GM18508 (cell line): ENCODE measurements around the gene ATP8B4.
A peak's percentile ranks its signal among the peaks of the same experiment; 100 is the strongest.
"Not testable (repeated sequence)": the region's sequence is repeated elsewhere in the genome, so short reads cannot be mapped to it uniquely, and the experiment has no call there.

Experiments used
- ATAC-seq: cut with Tn5 transposase; IDR thresholded peaks from one replicate; pipeline ENCODE4 v1.9.1; 2021; ENCODE audit warnings: moderate number of reproducible peaks; ENCODE audit not compliant: insufficient read depth, unreplicated experiment

The ATP8B4 gene

DNA sequence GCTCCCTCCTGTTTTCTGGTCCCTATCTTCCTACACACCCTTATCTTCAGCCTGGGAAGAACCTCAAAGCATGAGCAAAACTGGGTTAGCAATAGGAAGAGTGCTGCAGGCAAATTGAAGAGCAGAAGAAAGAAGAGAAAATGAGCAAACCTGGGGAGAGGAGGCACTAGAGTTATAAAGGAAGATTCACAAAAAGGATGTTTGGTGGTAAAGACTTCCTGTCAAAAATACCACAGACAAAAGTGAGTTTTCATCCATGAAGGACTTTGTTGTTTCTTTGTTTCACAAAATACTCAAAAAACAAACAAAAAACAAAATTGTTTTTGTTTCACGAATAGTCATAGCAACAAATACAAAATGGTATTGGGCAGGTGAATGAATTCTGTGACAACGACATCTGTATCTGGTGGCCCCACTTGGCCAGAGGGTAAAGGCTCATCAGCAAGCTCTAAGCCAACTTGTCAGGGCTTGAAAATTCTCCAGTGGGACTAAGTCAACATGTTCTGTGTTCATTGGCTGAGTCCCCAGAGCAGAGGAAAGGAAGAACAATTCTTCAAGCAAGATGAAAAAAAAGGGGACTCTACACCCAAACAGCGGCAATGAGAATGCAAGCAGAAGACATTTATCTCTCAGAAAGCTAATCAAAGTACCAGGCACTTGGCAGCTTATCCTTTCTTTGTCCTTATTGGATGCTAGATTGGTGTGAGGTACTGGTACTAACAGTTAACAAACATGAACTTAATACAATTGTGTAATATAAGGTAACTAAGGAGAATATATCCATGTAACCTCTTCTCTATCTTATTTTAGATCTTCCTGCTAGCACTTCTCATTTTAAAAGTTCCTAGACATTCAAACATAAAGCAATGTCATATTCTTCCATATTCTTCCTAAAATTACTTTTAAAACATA lies 9.7 kb downstream of the ATP8B4 start:
- no peak for ATAC-seq

DNA sequence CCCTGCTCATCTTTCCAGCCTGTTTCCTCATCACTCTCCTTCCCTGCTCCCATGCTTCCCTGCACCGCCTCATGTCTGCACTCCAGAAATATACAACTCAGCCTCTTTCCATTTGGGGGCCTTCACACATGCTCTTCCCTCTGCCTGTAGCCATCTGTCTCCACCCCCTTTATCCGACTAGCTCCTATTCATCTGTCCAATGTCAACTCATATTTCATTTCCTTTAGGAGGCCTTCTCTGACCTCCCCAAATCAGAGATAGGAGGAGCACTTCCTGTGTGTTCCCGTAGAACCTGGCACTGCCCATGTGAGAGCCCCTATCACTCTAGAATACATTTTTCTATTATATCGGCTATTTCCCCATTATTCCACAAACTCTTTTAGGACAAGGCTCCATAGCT lies 10.6 kb downstream of the ATP8B4 start:
- no peak for ATAC-seq

DNA sequence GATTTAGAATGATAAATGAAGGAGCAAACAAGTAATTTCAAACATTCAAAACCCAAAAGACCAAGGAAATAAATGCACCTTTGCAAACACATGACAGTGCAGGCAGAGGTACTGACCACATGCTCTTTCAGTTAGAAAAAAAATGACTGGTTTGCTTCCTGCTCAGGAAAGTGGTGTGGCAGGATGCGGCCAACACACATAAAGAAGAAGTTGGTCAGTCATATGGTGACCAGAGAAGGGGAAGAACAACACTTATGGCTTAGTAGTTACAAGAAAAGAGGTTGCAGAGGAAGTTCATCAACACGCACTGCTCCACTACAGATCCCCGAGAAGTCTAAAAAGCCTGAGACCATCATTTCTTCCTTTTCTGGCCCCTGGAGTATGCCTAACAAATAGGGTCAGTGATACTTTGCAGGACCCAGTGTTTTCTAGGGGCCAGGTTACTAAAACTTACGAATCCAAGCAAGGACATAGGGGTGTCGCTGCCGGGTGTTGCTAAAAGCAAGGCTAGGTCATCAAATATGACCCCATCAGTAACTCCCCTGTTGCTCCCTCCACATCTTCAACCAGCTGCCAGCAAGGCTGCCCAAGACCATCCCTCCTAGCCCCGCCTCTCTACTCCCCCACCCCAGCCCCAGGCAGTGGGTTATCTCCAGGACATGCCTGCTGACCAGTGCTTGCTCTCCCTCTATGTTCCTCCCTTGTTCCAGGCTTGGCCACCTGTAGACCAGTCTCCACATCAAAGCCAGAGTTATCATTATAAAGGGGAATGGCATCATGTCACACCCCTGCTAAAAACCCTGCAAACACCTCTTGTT lies 11.2 kb downstream of the ATP8B4 start:
- ATAC-seq = peak; percentile 97

DNA sequence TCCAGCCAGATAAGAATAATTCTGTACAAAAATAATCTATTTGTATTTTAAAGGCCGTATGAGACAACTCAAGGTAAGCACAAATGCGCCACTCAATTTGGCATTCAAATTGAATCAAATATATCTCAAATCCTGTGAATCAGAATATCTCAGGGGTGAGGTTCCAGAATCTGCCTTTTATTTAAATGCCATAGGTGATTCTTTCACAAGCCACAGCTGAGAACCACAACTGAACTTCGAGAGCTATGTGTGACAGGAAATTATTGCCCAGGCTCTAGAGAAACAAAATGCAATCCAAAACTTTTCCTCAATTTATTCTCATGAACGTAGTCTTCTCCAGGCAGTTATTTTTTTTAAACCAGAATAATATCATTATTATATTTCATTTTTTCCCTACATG lies 11.9 kb downstream of the ATP8B4 start:
- no peak for ATAC-seq

DNA sequence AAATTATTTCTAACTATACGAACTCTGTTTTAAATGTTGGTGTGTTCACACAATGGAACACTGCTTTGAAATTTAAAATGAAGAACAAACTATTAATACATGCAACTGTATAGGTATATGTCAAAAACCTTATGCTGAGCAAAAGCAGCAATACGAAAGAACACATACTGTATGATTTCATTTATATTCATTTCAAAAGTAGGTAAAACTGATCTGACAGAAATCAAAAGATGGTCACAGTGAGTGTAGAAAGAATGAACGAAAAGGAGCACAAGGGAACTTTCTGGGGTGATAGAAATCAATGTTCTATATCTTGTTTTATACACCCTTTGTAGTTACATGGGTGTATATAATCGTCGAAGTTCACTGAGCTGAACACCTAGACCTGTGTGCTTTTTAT lies 12.6 kb downstream of the ATP8B4 start:
- no peak for ATAC-seq

DNA sequence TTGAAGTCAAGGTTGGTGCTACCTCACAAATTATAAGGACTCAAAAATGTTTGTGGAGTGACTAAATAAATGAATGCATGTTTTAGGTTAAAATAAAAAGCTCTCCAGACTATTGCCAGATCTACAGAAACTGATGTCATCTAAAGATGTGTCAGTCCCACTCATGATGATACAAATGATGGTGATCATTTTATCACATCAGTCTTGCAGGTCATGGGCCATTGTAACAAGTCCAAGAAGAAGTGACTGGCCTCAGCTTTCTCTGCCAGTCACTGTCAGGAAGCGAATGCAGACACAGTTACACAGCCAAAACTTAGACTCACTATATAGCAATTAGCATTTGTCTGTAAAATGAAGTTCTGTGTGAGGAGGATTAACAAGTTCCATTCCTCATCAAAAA lies 18.5 kb downstream of the ATP8B4 start:
- no peak for ATAC-seq

DNA sequence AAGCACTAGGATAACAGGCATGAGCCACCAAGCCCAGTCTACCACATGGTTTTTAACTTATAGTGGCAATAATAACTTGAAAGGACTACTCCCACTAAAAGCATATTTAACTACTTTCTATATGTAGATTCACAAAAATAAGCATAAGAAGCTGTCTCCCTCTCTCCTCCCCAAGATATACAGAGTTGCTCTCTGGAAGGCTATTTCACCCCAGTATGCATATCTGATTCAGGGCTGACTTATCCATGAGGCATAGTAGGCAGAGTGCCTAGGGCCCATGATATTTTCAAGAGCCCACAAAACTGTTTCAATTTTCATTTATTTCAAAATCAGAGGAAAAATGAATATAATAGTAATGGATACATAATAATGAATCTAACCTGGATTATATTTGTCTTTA lies 20.5 kb downstream of the ATP8B4 start:
- ATAC-seq = no peak

DNA sequence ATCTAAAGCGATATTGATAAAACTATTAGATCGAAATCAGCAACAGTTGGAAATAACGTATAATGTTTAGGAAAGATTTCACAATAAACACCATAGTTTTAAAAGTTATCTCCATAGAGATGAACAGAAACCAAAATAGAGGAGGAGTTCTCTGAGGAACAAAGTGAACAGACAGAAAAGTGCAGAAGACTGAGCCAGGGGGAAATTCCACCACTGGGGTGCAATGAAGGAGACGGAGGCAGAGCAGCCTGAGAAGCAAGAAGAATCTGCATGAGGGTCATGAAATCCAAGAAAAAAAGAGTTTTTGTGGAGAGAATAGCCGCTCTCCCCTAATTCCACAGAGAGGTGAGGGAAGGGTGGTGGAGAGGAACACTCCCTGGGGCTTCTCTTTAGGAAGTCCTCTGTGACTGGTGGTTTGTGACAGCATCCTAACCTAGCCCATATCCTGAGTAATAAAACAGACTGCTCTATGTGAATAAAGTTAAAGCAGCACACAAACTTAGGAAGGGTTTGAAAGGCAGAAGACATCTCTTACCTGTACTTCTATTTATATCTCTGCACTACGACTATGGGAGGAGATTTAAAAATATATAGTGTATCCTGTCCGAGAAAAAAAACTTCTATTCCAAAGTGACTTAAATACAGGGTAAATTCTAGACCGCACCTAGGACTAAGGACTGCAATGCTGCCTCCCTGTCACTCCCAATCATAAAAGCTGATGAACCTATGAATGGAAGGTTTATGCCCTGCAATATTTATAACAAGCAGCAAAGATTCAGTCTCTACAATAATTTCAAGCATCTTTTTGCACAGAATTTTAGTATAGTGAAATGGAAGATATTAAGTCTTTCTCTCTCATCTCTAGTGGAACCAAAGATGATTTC lies 22.9 kb downstream of the ATP8B4 start:
- no peak for ATAC-seq

DNA sequence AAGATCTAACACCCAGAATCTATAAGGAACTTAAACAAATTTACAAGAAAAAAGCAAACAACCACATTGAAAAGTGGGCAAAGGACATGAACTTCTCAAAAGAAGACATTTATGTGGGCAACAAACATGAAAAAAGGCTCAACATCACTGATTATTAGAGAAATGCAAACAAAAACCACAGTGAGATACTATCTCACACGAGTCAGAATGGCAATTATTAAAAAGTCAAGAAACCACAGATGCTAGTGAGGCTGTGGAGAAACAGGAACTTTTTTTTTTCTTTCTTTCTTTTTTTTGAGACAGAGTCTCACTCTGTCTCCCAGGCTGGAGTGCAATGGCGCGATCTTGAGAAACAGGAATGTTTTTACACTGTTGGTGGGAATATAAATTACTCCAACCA lies 29.6 kb downstream of the ATP8B4 start:
- ATAC-seq = not testable (repeated sequence)

DNA sequence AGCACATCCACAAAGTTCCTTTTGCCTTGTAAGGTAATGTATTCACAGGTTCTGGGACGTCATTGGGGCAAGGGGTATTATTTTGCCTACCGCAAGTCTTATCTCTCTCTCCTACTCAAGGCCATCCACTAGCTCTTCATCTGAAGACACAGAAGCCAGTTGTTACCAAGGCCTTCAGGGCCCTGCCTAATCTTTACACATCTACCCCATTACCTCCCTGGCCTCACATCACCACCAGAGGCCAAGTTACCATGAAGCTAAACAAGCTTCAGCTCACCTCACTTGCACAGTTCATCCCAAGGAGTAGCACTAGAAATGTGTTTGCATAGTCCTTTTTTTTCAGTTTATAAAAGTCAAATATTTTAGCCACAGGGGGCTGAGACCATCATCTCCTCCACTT lies 34.1 kb downstream of the ATP8B4 start:
- ATAC-seq = no peak

DNA sequence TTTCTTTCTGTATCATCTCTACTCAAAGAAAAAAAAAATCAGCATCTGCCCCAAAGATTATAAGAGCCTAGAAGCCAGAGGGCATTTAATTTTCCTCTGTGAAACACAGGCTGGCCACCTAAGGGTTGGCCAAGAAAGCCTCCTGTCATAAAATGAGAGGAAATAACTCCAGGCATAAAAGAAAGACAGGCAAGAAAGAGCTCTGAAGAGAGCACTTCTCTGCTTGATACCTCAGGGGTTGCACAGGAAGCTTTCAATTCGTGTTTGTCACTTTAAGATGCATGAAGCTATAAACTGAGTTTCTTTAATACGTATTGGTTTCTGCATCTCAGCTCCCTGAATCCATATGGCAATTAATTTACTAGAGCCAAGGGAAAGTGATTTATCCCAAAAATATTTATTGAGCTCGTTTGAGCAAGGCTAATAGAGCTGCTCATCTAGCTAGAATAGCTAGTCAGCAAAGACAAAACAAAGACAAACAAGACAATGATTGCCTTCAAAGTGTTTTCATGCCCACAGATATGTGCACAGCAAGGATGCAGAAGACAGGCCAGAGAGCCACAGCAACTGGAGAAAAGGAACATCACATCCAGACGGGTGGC lies 35.5 kb downstream of the ATP8B4 start:
- ATAC-seq = no peak

DNA sequence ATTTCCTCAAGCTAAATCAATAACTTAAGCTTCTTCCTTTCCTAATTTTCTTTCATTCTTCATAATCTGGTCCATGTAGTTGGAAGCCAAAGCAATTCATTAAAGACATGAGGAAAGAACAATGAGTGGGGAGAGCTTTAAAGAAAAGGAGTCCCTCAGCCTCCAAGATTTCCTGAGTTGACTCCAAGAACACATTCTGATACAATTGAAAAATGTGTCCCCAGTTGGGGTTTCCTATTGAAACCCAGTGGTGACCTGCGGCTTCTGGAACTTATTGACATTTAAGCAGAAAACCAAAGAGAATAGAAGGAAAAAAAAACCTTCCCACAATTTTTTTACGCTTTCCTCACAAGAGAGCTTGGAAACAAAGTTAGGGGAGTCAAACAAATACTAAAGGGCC lies 37.0 kb downstream of the ATP8B4 start:
- no peak for ATAC-seq

DNA sequence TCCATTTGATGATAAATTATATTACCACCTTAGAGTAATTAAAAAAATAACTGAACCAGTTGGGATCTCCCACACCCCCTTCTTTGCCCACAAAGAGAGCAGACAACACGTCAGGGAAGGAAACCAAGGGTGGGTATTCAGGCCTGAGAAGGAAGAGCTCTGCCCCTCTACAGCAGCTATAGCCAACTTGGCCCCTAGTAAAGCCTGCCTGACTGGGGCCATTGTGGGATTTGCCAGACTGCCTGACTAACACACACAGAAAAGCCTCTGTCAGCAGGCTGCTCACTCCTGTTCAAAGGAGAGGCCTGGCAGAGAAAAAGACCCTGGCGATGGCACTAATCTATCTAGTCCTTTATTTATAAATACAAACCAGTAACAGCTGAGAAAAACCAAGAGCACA lies 41.4 kb downstream of the ATP8B4 start:
- ATAC-seq = no peak

DNA sequence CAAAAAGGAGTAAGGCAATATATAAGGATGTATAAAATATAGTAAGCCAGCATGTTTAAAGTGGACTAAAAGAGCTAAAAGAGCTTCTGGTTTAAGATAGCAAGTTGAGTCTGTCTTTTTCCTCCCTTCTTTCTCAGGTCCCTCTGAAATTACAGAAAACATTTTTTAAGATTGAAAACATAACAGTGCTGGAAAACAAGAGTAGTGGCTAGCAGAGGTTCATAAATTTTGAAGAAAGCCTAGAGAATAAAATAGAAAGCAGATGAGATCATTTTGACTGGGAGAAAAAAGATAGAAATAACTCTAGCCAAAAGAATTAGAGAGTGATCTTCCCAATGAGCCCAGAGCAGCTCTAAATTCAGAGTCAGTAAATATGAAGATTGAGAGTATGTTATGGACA lies 41.9 kb downstream of the ATP8B4 start:
- no peak for ATAC-seq

DNA sequence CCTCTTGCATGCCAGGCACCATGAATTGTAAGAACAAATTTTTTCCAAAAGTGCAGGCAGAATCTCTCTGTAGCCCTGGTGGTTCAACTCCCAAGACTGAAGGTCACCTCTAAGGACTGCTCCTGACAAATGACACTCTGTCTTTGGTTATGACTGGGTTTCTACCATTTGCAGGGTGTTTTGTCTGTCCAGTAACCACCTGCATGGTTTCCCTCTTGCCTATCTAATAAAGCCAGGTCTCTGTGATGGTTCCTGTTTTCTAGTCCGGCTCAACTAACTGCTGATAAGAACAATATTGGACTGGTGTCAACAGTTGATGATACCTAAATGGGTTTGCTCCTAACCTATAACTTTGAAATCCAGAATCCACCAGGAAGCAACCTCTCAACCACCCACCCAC lies 43.7 kb downstream of the ATP8B4 start:
- no peak for ATAC-seq

DNA sequence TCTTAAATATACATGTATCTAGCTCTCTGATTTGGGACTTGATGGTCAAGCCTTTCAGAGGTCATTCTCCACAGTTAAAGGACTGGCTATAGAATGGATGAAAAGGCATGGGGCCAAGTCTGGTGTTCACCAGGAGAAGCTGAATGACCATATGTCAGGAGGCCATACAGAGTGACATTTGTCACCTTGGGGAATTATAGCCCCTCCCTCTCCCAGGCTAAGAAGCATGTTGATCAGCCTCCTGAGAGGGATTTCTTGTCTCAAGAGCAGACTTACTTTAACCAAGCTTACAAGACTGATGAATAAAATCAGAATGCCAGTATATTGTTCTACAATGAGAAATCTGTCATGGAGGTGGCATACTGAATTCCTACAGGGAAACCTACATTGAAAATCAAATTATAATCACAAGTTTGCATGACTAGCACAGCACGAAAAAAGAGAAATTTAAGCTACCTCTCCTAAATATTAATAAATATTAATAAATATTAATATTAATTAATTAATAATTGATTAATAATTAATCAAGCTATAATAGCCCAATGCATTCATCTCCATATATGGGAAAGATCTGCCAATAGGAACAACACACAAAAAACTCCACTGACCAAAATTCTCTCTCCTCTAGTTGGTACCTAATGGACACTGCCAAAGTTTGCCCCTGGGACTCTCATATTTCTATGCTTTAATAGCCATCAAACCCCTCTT lies 47.3 kb downstream of the ATP8B4 start:
- ATAC-seq = no peak

DNA sequence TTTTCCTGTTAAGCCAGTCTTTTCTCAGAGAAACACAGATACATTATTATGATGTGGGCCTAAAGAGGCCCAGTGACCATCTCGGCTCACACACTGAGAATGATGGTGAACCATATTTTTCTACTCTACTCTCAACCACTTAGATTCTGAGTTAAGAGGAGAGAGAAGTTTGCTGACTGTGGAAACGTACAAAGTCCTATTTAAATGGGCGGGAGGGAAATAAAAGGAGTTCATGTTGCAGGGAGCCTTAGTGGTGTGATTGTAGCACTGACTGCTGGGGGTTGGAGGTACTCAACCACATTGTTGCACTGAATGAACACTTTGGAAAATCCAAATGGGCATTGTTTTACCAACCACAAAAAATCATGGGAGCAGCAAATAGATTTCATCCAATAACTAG lies 51.0 kb downstream of the ATP8B4 start:
- ATAC-seq = no peak

DNA sequence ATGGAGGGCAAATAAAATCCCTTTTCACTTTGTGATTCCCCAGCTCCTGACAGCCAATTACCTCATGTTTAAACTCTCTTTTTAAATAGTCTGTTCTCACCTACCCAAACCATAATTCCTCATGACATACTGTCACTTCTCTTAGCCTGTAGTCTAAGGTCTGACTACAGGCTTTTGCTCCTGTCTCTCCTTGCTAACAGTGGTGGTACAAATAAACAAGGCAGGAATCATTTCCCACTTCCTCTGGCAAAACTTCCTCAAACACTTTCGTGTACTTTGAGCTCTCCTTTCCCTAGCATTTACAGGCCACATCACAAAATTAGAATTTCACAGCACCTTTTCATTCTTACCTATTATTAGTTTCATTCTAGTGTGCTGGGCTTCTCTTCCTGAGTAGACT lies 51.8 kb downstream of the ATP8B4 start:
- no peak for ATAC-seq

DNA sequence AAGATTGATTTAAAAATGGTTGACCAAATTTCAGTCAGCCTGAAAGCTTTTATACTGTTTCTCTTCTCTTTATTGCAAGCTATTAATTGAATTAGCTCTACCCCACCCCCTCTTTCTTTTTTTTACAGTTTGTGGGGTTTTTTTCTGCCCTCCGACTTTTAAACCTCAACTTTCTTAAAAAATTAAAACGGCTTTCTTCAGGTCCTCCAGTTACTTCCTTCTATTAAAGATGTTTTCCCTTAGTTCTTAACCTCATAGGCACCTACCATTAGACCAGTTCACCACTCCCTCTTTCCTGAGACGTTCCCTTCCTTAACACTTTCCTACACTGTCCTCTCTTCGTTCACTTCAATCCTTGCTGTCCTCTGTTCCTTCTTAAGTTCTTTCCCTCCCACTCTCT lies 52.4 kb downstream of the ATP8B4 start:
- ATAC-seq = no peak

DNA sequence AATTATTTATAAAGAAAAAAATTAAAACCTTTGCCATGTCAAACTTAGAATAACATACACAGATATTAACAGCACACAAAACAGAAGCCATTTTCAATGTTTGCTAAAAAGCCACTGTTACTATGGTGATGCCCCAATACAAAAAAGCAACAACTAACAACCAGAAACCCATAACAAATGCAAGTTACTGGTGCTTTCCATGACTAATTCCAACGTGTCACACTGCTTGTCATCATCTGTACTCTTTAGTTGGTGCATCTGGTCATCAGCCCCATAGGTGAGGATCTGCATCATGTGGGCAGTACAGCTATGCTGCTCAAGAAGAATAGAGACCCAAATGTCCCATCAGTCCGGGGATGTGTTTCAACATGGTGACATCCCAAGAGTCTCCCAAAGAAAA lies 52.8 kb downstream of the ATP8B4 start:
- ATAC-seq = no peak
